Hepatocyte (in vitro differentiated cells): ENCODE measurements around the gene TRPM2.

Experiments used
- CTCF ChIP-seq: fragments of 200-600 bp; sonication (generic); IDR thresholded peaks from 2 replicates; pipeline ENCODE4 v1.5.1; 2016; ENCODE audit warnings: antibody characterized with exemption, mild to moderate bottlenecking; ENCODE audit not compliant: poor library complexity
- EZH2 ChIP-seq: fragments of 200-600 bp; sonication (generic); IDR thresholded peaks from 2 replicates; pipeline ENCODE4 v1.6.1; 2016; ENCODE audit warnings: antibody characterized with exemption, mild to moderate bottlenecking, borderline replicate concordance
- EZH2phosphoT487 ChIP-seq: fragments of 200-600 bp; sonication (generic); IDR thresholded peaks from one replicate; pipeline ENCODE4 v1.6.1; 2018; ENCODE audit warnings: antibody characterized with exemption, mild to moderate bottlenecking, low read depth, moderate library complexity; ENCODE audit not compliant: unreplicated experiment, severe bottlenecking

GRCh38 chr21:44443291-44443890, 90.0 kb downstream of the TRPM2 start:
- TF ChIP-seq CTCF: no peak
- no peak for TF ChIP-seq EZH2phosphoT487
- TF ChIP-seq EZH2: no peak
